CD4-positive, alpha-beta T cell treated with Interleukin-17A for 4 hours (primary cell): Measurements from ENCODE around the gene MCM7.

Source experiments
- DNase-seq: peaks from one replicate; pipeline ENCODE4 v3.0.0-alpha.2; 2020; ENCODE audit warnings: mixed read lengths

Gene MCM7

GRCh38 chr7:100122067-100122466 is 20.9 kb upstream of the MCM7 start:
- no peak for DNase-seq

DNA sequence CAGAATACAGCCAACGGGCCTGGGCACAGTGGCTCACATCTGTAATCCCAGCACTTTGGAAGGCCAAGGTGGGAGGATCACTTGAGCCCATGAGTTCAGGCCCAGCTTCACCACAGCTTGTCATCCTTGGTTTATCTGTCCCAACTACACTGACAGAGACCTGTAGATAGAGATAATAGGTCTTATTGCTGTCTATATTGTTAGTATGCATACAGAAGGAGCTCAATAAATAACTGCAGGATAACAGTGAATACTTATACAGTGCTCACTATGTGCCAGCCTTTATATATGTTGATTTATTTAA is 19.5 kb upstream of the MCM7 start:
- no peak for DNase-seq

DNA sequence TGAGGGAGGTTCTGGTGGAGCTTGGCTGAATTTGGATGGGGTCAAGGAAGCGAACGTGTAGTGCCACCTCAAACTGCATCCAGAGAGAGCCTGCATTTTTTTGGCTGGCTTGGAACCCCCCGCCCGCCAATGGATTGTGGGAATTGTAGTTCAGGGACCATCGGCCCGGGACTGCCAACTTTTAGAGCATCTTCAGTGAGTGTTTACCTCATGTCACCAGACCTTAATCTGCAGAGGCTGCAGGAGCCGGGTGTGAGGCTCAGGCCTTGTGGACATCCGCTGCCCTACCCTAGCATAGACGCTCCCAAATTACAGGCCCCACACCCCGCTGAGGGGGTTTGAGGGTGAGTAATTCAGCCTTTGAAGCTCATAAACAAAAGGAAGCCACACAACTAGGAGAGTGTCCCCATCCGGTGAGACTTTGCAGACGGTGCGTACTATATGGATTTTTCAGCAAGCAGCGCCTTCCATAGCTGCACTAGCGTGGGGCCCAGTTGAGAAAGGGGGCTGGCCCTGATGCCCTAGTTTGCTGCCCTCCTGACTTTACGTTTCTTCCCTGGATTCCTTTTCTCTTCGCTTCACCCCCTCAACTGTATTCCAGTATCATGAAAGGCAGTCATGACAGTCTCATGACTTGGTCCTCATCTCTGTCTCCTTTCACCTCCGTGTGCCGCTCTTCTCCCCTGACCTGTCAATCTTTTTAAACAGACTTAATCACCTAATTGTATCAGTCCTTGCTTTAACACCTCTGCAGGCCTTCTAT is 19.0 kb upstream of the MCM7 start:
- DNase-seq, result peak; percentile 81

GRCh38 chr7:100119072-100119969 is 18.1 kb upstream of the MCM7 start, which contains the start of the genes CNPY4 and TAF6:
Gene CNPY4 (plus strand): TSS chr7:100119634. CDS start chr7:100119745, 111 bp downstream.
Gene TAF6 (minus strand): TSS chr7:100119358. CDS start chr7:100114209, 5,149 bp downstream.
- DNase-seq, result peak; percentile 98

DNA sequence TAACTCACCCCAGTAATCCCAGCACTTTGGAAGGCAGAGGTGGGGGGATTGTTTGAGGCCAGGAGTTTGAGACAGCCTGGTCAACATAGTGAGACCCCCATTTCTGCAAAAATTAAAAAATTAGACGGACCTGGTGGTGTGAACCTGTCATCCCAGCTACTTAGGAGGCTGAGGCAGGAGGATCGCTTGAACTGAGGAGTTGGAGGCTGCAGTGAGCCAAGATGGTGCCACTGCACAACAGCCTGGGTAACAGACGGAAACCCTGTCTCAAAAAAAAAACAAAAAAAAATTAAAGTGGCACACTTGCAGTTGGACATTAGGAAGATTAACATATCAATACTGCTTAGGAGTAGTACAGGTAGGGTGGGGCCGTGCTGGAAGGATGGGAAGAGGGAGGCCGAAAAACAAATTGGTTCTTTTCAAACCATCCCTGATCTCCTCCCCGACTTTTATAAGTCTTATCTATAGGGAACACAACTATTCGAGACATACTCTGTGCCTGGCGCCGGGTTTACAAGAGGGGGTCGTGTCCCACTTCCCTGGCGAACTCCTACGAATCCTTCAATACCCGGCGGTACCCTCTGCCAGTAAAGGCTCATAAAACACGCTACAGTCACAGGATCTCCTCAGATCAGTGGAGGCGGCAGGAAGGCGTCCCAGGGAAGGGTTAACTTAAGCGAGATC is 17.3 kb upstream of the MCM7 start:
- no peak for DNase-seq

DNA sequence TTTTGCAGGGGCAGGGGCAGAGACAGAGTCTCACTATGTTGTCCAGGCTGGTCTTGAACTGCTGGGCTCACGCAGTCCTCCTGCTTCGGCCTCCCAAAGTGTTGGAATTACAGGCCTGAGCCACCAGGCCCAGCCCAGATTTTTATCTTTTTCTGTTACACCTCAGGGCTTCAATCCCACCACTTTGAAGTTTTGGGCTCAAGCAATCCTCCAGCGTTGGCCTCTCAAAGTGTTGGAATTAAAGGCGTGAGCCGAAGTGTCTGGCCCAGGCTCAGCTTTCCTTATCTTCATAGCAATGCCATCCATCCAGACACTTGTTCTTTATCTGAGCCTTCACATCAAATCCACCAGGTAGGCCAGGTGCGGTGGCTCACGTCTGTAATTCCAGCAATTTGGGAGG is 13.8 kb upstream of the MCM7 start:
- no peak for DNase-seq

- no peak for DNase-seq
Measured at GRCh38 chr7:100111914-100112313, 10.7 kb upstream of the MCM7 start.

GRCh38 chr7:100111156-100111555 is 10.0 kb upstream of the MCM7 start:
- DNase-seq, result no peak

GRCh38 chr7:100109521-100110163 is 8.4 kb upstream of the MCM7 start:
- DNase-seq, result no peak

GRCh38 chr7:100107890-100108289 is 6.7 kb upstream of the MCM7 start:
- no peak for DNase-seq

GRCh38 chr7:100107125-100107737 is 6.0 kb upstream of the MCM7 start:
- no peak for DNase-seq

GRCh38 chr7:100106633-100107032 is 5.4 kb upstream of the MCM7 start:
- no peak for DNase-seq

DNA sequence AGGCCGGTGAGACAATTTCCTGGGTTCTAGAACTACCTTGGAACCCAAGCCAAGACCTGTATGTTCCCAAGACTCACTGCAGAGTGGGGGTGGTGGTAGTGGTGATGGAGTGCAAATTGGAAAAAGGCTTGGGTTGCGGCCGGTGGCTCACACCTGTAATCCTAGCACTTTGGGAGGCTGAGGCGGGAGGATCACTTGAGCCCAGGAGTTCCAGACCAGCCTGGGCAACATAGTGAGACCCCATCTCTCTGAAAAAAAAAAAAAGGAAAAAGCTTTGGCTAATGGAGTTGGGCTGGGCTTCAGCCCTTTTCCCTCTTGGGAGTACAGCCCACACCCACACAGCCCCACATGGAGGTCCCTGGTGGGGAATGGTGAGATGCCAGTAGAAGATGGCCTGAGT is 4.3 kb upstream of the MCM7 start:
- no peak for DNase-seq

- DNase-seq, result no peak
Measured at GRCh38 chr7:100102950-100103840, 2.0 kb upstream of the MCM7 start.

DNA sequence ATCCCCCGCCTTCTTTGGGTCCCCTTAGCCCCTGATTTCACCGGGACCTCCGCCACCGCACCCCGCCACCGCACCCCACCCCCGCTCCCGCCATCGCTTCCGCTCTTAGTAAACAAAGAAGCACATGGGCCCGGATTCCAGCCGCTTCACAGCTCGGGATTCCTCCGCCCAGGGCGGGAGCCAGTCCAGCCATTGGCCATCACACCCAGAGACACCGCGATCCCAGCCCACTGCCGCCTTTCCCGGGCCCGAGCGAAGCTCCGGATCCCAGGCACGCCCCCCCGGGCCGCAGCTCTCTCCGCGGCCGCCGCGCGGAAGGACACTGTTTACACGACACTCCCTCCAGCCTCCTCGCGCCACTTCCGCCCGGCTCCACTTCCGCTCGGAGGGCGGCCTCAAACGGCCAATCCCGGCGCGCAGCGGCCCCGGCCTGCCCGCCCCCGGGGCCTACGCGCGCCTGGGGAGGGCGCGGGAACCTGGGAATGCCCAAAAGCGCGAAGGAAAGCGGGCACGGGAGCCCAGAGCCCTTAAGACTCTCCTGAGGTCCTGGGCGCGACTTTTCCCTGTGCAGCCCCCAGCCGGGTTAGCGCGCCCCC is 679 bp downstream of the MCM7 start:
- peak; percentile 87 for DNase-seq

- no peak for DNase-seq
Measured at GRCh38 chr7:100099452-100099851, 1.7 kb downstream of the MCM7 start.

- no peak for DNase-seq
Measured at GRCh38 chr7:100098913-100099312, 2.3 kb downstream of the MCM7 start.

DNA sequence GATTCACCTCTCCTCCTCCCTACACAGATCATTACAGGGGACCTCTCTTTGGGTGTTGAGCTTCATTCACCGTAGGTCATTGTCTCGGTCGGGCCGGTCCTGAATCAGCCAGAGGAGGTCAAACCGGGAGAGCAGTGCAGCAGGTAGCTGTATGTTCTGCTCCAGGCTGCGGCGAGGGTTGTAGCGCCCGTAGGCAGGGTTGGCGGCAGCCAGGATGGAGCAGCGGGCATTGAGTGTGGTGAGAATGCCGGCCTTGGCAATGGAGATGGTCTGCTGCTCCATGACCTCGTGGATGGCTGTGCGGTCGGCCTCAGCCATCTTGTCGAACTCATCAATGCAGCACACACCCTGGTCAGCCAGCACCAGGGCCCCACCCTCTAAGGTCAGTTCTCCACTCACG is 5.5 kb downstream of the MCM7 start:
- DNase-seq, result no peak

DNA sequence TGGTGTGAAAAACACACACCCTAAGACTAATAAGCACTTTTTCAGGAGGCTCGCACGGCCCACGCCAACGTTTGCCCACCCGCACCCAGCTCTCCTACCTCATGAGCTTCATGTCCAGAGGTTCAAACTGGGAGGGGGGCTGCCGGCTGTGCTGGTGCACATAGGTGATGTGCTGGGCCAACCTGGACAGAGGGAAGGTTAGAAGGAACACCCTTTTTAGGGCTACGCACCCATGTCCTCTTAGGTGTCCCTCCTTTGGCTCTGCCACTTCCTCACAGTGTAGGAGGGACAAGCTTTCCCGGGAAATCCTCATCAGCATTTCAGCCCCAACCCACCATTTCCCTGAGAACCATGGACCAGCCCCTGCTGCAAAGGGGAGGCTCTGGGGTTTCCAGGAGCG is 5.9 kb downstream of the MCM7 start:
- no peak for DNase-seq

DNA sequence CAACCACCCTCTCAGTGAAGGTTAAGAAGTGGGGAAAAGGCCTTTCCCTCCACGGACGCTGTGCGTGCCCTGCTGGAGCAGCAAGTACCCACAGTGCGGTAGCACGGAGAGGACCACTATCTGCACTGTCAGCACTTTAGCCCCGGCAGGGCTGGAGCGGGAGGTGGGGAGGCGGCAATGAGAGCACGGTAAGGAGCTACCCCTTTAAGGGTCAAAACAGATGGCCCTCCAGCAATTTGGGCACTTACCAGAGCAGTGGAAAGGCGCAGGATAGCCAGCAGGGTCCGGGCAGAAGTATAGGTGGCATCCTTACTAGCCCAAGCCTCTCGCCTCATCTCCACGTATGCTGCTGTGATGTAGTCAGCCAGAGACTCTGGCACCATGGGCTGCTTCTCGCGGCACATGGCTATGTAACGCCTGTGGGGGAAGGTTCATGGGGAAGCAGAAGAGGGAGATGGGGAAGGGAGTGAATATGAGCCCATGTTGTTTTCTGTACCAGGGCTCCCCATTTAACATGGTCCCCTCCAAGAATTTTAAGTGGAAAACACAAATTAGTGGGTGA is 7.2 kb downstream of the MCM7 start:
- DNase-seq, result no peak

DNA sequence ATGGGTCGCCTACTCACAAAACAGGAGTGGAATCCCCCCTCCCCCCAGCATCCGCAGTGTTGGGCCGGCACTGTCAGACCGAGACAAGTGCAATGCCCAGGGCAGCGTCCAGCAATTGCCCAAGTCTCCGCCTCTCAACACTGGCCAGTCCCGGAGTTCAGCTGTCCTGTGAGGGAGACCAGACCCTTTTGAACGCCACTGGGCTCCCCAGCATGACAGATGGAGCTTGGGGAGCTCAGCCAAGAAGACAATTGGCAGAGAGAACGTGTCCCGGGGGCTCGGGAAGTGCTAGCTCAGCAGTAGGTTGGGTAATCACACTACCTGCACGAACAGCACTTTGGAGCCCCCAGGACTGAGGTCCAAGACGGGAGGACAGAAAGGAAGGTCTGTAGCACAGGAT is 7.7 kb downstream of the MCM7 start:
- DNase-seq, result no peak
